Mesothelial cell of epicardium (in vitro differentiated cells): Measurements from ENCODE around the gene KCNA2. TPM values are rescaled to one million over a fixed set of nuclear protein-coding genes. Genes with fewer than 3 reads are reported as not detected.

Source experiments
- DNase-seq, 2 experiments: peaks; one replicate each; pipeline ENCODE4 v3.0.0; 2021; ENCODE audit warnings: low spot score in 2 of 2; ENCODE audit not compliant: unreplicated experiment in 2 of 2
- H3K27ac Mint-ChIP-seq: 2 replicates; pipeline ENCODE4 v1.8.0; 2021; ENCODE audit warnings: mixed read lengths
- H3K27me3 Mint-ChIP-seq: 2 replicates; pipeline ENCODE4 v1.8.0; 2021; ENCODE audit warnings: low read depth, mixed read lengths
- H3K36me3 Mint-ChIP-seq: 2 replicates; pipeline ENCODE4 v1.8.0; 2021; ENCODE audit warnings: mixed read lengths
- H3K4me1 Mint-ChIP-seq: 2 replicates; pipeline ENCODE4 v1.8.0; 2021; ENCODE audit warnings: mixed read lengths
- H3K4me3 Mint-ChIP-seq: 2 replicates; pipeline ENCODE4 v1.8.0; 2021; ENCODE audit warnings: mild to moderate bottlenecking, moderate library complexity, mixed read lengths
- H3K9me3 Mint-ChIP-seq: 2 replicates; pipeline ENCODE4 v1.8.0; 2021; ENCODE audit warnings: mixed read lengths
- CTCF ChIP-seq: fragments of 200-600 bp; sonication (generic); IDR thresholded peaks from one replicate; pipeline ENCODE4 v1.5.0; 2021; ENCODE audit warnings: antibody characterized with exemption; ENCODE audit not compliant: unreplicated experiment
- total RNA-seq: library from RNA; stranded (reverse); gene quantifications from 3 replicates; pipeline ENCODE4 v1.2.1, GENCODE V29; 2021

KCNA2 gene
- total RNA-seq, 1 donor from 2014 or later, result 0.58 TPM

- Mint-ChIP-seq H3K27ac (no peak overlapping the region), H3K4me1 (peaks cover 11% of the 10 kb centered on the region), H3K9me3 (no peaks in the 10 kb centered on the region), H3K36me3 (no peaks in the 10 kb centered on the region), H3K4me3 (no peak overlapping the region), H3K27me3 (peaks cover 92% of the 10 kb centered on the region)
- DNase-seq, result no peak
- TF ChIP-seq CTCF, result no peak
Observed at GRCh38 chr1:110605446-110605845, 712 bp downstream of the KCNA2 start.

- H3K27me3 Mint-ChIP-seq, result peaks cover 92% of the 10 kb centered on the region
- no peak overlapping the region for H3K4me3 Mint-ChIP-seq
- no peak for TF ChIP-seq CTCF
Observed at GRCh38 chr1:110604586-110605148, 1.5 kb downstream of the KCNA2 start.

GRCh38 chr1:110603058-110603457 lies 3.1 kb downstream of the KCNA2 start:
- Mint-ChIP-seq H3K36me3 (no peaks in the 10 kb centered on the region), H3K4me3 (no peak overlapping the region), H3K27me3 (peaks cover 90% of the 10 kb centered on the region), H3K4me1 (peaks cover 11% of the 10 kb centered on the region), H3K9me3 (no peaks in the 10 kb centered on the region), H3K27ac (no peak overlapping the region)
- no peak for TF ChIP-seq CTCF
- DNase-seq, result no peak

More at GRCh38 chr1:110604586-110605148, 1.5 kb downstream of the KCNA2 start:
- Mint-ChIP-seq H3K9me3 (no peaks in the 10 kb centered on the region), H3K4me1 (peaks cover 11% of the 10 kb centered on the region), H3K36me3 (no peaks in the 10 kb centered on the region), H3K27ac (no peak overlapping the region)
- DNase-seq, result no peak

GRCh38 chr1:110602466-110602865 lies 3.7 kb downstream of the KCNA2 start:
- no peak for TF ChIP-seq CTCF
- Mint-ChIP-seq H3K4me1 (peaks cover 11% of the 10 kb centered on the region), H3K4me3 (no peak overlapping the region), H3K36me3 (no peaks in the 10 kb centered on the region), H3K27ac (no peak overlapping the region), H3K9me3 (no peaks in the 10 kb centered on the region), H3K27me3 (peaks cover 90% of the 10 kb centered on the region)
- no peak for DNase-seq

- no peaks in the 10 kb centered on the region for H3K9me3 Mint-ChIP-seq
- peaks cover 94% of the 10 kb centered on the region for H3K27me3 Mint-ChIP-seq
- peak in 1 of 2 experiments; percentile 6 for DNase-seq
Observed at GRCh38 chr1:110601332-110601731, 4.8 kb downstream of the KCNA2 start.

More at GRCh38 chr1:110601332-110601731, 4.8 kb downstream of the KCNA2 start:
- no peak overlapping the region for H3K4me3 Mint-ChIP-seq
- H3K4me1 Mint-ChIP-seq, result peaks cover 5% of the 10 kb centered on the region
- no peak overlapping the region for H3K27ac Mint-ChIP-seq
- H3K36me3 Mint-ChIP-seq, result no peaks in the 10 kb centered on the region
- no peak for TF ChIP-seq CTCF
